HG03139 (cell line): ENCODE measurements around the gene RBM42.
A peak's percentile ranks its signal among the peaks of the same experiment; 100 is the strongest.

ENCODE experiments used
- ATAC-seq: cut with Tn5 transposase; IDR thresholded peaks from one replicate; pipeline ENCODE4 v1.9.1; 2021; ENCODE audit not compliant: unreplicated experiment

RBM42 gene

GRCh38 chr19:35619290-35619923, 9.4 kb upstream of the RBM42 start:
- no peak for ATAC-seq

- no peak for ATAC-seq
Observed at GRCh38 chr19:35620001-35620400, 8.8 kb upstream of the RBM42 start.

- ATAC-seq: no peak
Observed at GRCh38 chr19:35621708-35622107, 7.1 kb upstream of the RBM42 start.

- no peak for ATAC-seq
Observed at GRCh38 chr19:35622750-35623149, 6.1 kb upstream of the RBM42 start.

- no peak for ATAC-seq
Observed at GRCh38 chr19:35623327-35624010, 5.4 kb upstream of the RBM42 start.

- ATAC-seq: no peak
Observed at GRCh38 chr19:35628264-35628564, 622 bp upstream of the RBM42 start.

- ATAC-seq: no peak
Observed at GRCh38 chr19:35629332-35629633, 447 bp downstream of the RBM42 start.

GRCh38 chr19:35633727-35634440, 5.0 kb downstream of the RBM42 start:
- ATAC-seq: no peak

GRCh38 chr19:35636651-35637050, 7.8 kb downstream of the RBM42 start:
- ATAC-seq: no peak

GRCh38 chr19:35637165-35637564, 8.3 kb downstream of the RBM42 start:
- no peak for ATAC-seq

GRCh38 chr19:35639321-35639639, 10.4 kb downstream of the RBM42 start:
- no peak for ATAC-seq

GRCh38 chr19:35639863-35640262, 11.0 kb downstream of the RBM42 start:
- ATAC-seq: no peak

GRCh38 chr19:35641515-35642151, 12.8 kb downstream of the RBM42 start, which contains the start of gene ETV2:
TSS of gene ETV2 (plus strand) at chr19:35641745. CDS start at chr19:35642461, 716 bp downstream.
- no peak for ATAC-seq

- ATAC-seq: no peak
Observed at GRCh38 chr19:35642312-35642711, 13.5 kb downstream of the RBM42 start.

- ATAC-seq: no peak
Observed at GRCh38 chr19:35642798-35643254, 14.0 kb downstream of the RBM42 start.

- peak; percentile 0 for ATAC-seq
Observed at GRCh38 chr19:35643255-35644205, 14.7 kb downstream of the RBM42 start.

- ATAC-seq: peak; percentile 68
Observed at GRCh38 chr19:35644206-35644986, 15.6 kb downstream of the RBM42 start.

GRCh38 chr19:35644987-35645679, 16.3 kb downstream of the RBM42 start:
- no peak for ATAC-seq

GRCh38 chr19:35645680-35646511, 17.1 kb downstream of the RBM42 start:
- ATAC-seq: no peak
